Measurements from ENCODE around the gene BTBD7.

The BTBD7 gene

DNA sequence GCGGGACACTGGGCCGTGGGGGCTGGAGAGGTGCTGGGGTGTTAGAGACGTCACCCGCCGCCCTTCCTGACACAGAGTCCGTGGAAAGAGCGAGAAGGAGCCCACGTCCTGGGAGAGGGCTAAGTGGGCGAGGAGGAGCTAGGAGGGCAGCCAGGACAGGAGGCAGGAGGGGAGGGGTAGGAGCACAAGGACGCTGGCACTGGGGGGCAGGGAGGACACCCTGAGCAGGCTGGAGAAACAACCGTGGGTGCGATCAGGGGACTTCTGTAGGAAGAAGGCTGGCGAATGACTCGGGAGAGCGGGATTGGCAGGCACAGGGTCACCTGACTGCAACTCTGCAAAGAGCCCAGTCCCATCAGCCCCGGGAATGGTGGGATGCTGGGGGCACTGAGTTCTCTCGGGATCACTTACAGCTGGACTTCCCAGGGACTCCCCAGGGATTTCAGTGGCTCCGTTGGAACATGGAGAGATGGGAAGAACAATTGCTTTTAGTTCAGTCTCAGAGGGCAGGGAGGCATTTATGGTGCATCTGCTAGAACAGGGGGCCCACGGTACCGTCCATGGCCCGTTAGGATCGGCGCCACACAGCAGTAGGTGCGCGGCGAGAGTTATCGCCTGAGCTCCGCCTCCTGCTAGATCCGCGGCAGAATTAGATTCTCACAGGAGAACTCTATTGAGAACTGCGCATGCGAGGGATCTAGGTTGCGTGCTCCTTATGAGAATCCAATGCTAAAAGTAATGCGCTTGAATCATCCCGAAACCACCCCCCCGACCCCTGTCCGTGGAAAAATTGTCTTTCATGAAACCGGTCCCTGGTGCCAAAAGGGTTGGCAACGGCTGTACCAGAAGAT lies 101.5 kb downstream of the BTBD7 start:
- no peaks in the 10 kb centered on the region for H3K9me3 Mint-ChIP-seq
- H3K27ac Mint-ChIP-seq: no peak overlapping the region
- DNase-seq (ENCODE audit: low spot score in 2 of 2) (no peak), ATAC-seq (ENCODE audit: low read depth) (no peak)
- peaks cover 19% of the 10 kb centered on the region for H3K36me3 Mint-ChIP-seq
- H3K27me3 Mint-ChIP-seq: peaks cover 5% of the 10 kb centered on the region
- peak overlapping the region; percentile 35 for H3K4me3 Mint-ChIP-seq
- H3K4me1 Mint-ChIP-seq: peaks cover 12% of the 10 kb centered on the region

GRCh38 chr14:93230539-93230938 lies 102.3 kb downstream of the BTBD7 start:
- Mint-ChIP-seq H3K36me3 (peaks cover 26% of the 10 kb centered on the region), H3K9me3 (no peaks in the 10 kb centered on the region), H3K4me1 (peaks cover 12% of the 10 kb centered on the region), H3K27me3 (peaks cover 5% of the 10 kb centered on the region), H3K4me3 (peak overlapping the region; percentile 35), H3K27ac (no peak overlapping the region)
- no peak for DNase-seq (ENCODE audit: low spot score in 2 of 2)
- ATAC-seq (ENCODE audit: low read depth): no peak

GRCh38 chr14:93228550-93228949 lies 104.3 kb downstream of the BTBD7 start:
- no peak for ATAC-seq (ENCODE audit: low read depth)
- Mint-ChIP-seq H3K4me1 (peaks cover 9% of the 10 kb centered on the region), H3K27ac (no peak overlapping the region), H3K36me3 (peaks cover 32% of the 10 kb centered on the region), H3K4me3 (no peak overlapping the region), H3K9me3 (no peaks in the 10 kb centered on the region), H3K27me3 (peaks cover 5% of the 10 kb centered on the region)
- DNase-seq (ENCODE audit: low spot score in 2 of 2): no peak

GRCh38 chr14:93223565-93223964 lies 109.3 kb downstream of the BTBD7 start:
- no peak overlapping the region for H3K4me3 Mint-ChIP-seq
- ATAC-seq (ENCODE audit: low read depth) (no peak), DNase-seq (ENCODE audit: low spot score in 2 of 2) (no peak)
- H3K9me3 Mint-ChIP-seq: no peaks in the 10 kb centered on the region
- no peak overlapping the region for H3K27ac Mint-ChIP-seq
- H3K36me3 Mint-ChIP-seq: peaks cover 41% of the 10 kb centered on the region
- H3K27me3 Mint-ChIP-seq: no peaks in the 10 kb centered on the region
- H3K4me1 Mint-ChIP-seq: no peaks in the 10 kb centered on the region

DNA sequence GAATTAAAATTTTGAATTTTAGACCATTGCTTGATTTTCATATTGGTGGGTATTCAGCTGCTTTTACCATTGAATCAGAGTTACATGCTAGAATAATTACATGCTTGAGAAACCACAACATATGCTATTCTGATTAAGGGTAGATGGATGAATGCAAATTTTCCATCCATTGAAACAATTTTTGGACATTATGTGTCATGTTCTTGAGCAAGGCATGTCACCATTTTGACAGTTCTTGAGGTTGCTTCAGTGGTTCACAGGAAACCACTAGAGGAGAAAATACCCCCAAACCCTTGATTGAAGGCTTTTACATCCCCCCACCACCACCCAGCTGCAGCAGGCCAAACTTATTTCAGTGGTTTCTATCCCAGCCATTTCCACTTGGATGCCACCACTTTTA lies 112.3 kb downstream of the BTBD7 start:
- Mint-ChIP-seq H3K9me3 (no peaks in the 10 kb centered on the region), H3K4me3 (no peak overlapping the region), H3K36me3 (peaks cover 33% of the 10 kb centered on the region), H3K27ac (no peak overlapping the region), H3K27me3 (no peaks in the 10 kb centered on the region), H3K4me1 (no peaks in the 10 kb centered on the region)
- DNase-seq (ENCODE audit: low spot score in 2 of 2) (no peak), ATAC-seq (ENCODE audit: low read depth) (no peak)

- DNase-seq (ENCODE audit: low spot score in 2 of 2): peak in 1 of 2 donors; percentile 32
- peaks cover 30% of the 10 kb centered on the region for H3K36me3 Mint-ChIP-seq
Measured at GRCh38 chr14:93219103-93219726, 113.6 kb downstream of the BTBD7 start.

DNA sequence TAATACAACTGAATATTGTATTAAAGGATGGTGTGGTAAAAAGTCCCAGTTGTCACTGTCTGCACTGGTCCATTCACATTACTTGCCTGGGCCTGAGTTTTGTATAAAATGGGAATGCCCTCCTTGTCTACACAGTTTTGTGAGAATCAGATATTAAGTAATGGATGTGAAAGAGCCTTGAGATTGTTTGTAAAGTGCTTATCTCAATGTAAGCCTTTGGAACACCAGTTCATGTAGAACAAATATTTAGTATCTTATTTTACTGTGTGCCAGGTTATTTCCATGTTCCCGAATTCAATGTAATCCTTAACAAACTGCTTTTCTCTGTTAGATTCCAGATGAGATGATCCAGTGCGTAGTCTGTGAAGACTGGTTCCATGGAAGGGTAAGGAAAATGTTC lies 118.2 kb downstream of the BTBD7 start:
- no peak for ATAC-seq (ENCODE audit: low read depth)

More at GRCh38 chr14:93219103-93219726, 113.6 kb downstream of the BTBD7 start:
- Mint-ChIP-seq H3K27ac (no peak overlapping the region), H3K9me3 (no peaks in the 10 kb centered on the region), H3K4me3 (no peak overlapping the region), H3K4me1 (no peaks in the 10 kb centered on the region), H3K27me3 (no peaks in the 10 kb centered on the region)
- peak; percentile 88 for ATAC-seq (ENCODE audit: low read depth)

DNA sequence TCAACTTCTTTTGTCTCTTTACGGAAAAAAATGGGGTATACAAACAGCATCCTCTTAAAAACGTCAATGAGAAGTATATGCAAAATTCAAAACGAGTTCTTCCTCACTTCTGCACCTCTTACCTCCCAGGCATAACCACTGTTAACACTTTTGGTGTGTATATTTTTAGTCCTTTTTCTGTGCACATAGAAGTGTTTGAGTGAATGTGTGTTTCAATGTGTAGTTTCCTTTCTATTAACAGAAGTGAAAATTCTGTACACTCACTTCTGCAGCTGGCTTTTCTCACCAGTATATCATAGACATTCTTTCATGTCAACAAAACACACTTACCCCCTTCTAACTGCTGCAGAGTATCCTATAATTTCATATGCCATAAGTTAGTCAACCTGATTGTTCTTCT lies 120.4 kb downstream of the BTBD7 start:
- Mint-ChIP-seq H3K4me3 (no peak overlapping the region), H3K9me3 (no peaks in the 10 kb centered on the region), H3K36me3 (peaks cover 16% of the 10 kb centered on the region), H3K27ac (peak overlapping the region; percentile 79), H3K27me3 (no peaks in the 10 kb centered on the region), H3K4me1 (peaks cover 21% of the 10 kb centered on the region)
- ATAC-seq (ENCODE audit: low read depth) (peak; percentile 49), DNase-seq (ENCODE audit: low spot score in 2 of 2) (no peak)

More for the DNA sequence above, 118.2 kb downstream of the BTBD7 start:
- Mint-ChIP-seq H3K27ac (no peak overlapping the region), H3K4me1 (peaks cover 10% of the 10 kb centered on the region), H3K4me3 (no peak overlapping the region), H3K27me3 (no peaks in the 10 kb centered on the region), H3K9me3 (no peaks in the 10 kb centered on the region), H3K36me3 (peaks cover 22% of the 10 kb centered on the region)
- DNase-seq (ENCODE audit: low spot score in 2 of 2): no peak

- H3K9me3 Mint-ChIP-seq: no peaks in the 10 kb centered on the region
- peak overlapping the region; percentile 91 for H3K4me3 Mint-ChIP-seq
- H3K36me3 Mint-ChIP-seq: peaks cover under 1% of the 10 kb centered on the region
Measured at GRCh38 chr14:93207468-93208308, 125.1 kb downstream of the BTBD7 start.

GRCh38 chr14:93206793-93207467 lies 125.9 kb downstream of the BTBD7 start, which contains the start of the genes GON7 and UBR7:
GON7 (minus strand) TSS chr14:93207065; CDS start chr14:93207037, 28 bp downstream.
UBR7 (plus strand) TSS chr14:93207256; CDS start chr14:93207292, 36 bp downstream.
- peaks cover 31% of the 10 kb centered on the region for H3K4me1 Mint-ChIP-seq
- peak within 1 kb of the TSS; percentile 91 for H3K4me3 Mint-ChIP-seq
- DNase-seq (ENCODE audit: low spot score in 2 of 2) (peak; percentile 69 to 79), ATAC-seq (ENCODE audit: low read depth) (peak; percentile 88)
- H3K36me3 Mint-ChIP-seq: no peaks in the 10 kb centered on the region
- H3K9me3 Mint-ChIP-seq: no peaks in the 10 kb centered on the region
- H3K27me3 Mint-ChIP-seq: no peaks in the 10 kb centered on the region
- H3K27ac Mint-ChIP-seq: peak within 1 kb of the TSS; percentile 90

More at GRCh38 chr14:93207468-93208308, 125.1 kb downstream of the BTBD7 start:
- H3K4me1 Mint-ChIP-seq: peaks cover 37% of the 10 kb centered on the region
- peak in 1 of 2 donors; percentile 4 for DNase-seq (ENCODE audit: low spot score in 2 of 2)
- peak; percentile 19 for ATAC-seq (ENCODE audit: low read depth)
- no peaks in the 10 kb centered on the region for H3K27me3 Mint-ChIP-seq
- H3K27ac Mint-ChIP-seq: peak overlapping the region; percentile 90

GRCh38 chr14:93201155-93201704 lies 131.6 kb downstream of the BTBD7 start:
- H3K4me3 Mint-ChIP-seq: no peak overlapping the region
- no peak for DNase-seq (ENCODE audit: low spot score in 2 of 2)
- no peaks in the 10 kb centered on the region for H3K9me3 Mint-ChIP-seq
- H3K4me1 Mint-ChIP-seq: peaks cover 17% of the 10 kb centered on the region
- no peak overlapping the region for H3K27ac Mint-ChIP-seq
- H3K27me3 Mint-ChIP-seq: no peaks in the 10 kb centered on the region
- ATAC-seq (ENCODE audit: low read depth): no peak
- no peaks in the 10 kb centered on the region for H3K36me3 Mint-ChIP-seq

GRCh38 chr14:93200553-93200952 lies 132.3 kb downstream of the BTBD7 start:
- Mint-ChIP-seq H3K4me1 (peaks cover 10% of the 10 kb centered on the region), H3K36me3 (no peaks in the 10 kb centered on the region), H3K27me3 (no peaks in the 10 kb centered on the region), H3K9me3 (no peaks in the 10 kb centered on the region), H3K27ac (no peak overlapping the region), H3K4me3 (no peak overlapping the region)
- no peak for ATAC-seq (ENCODE audit: low read depth)
- DNase-seq (ENCODE audit: low spot score in 2 of 2): no peak

- Mint-ChIP-seq H3K9me3 (no peaks in the 10 kb centered on the region), H3K4me1 (peaks cover 2% of the 10 kb centered on the region), H3K27ac (no peak overlapping the region), H3K36me3 (peaks cover 2% of the 10 kb centered on the region), H3K4me3 (no peak overlapping the region), H3K27me3 (no peaks in the 10 kb centered on the region)
- ATAC-seq (ENCODE audit: low read depth) (no peak), DNase-seq (ENCODE audit: low spot score in 2 of 2) (no peak)
Measured at GRCh38 chr14:93199031-93199430, 133.8 kb downstream of the BTBD7 start.

All from memory B cell (primary cell).